HG02571 (cell line): ENCODE data around the gene ZC3H12C.

Experiments
- ATAC-seq: cut with Tn5 transposase; IDR thresholded peaks from one replicate; pipeline ENCODE4 v1.9.1; 2021; ENCODE audit warnings: mild to moderate bottlenecking, moderate library complexity; ENCODE audit not compliant: unreplicated experiment

The ZC3H12C gene

GRCh38 chr11:110096496-110096895 lies 3.3 kb downstream of the ZC3H12C start:
- ATAC-seq = no peak

GRCh38 chr11:110097459-110098012 lies 4.3 kb downstream of the ZC3H12C start:
- no peak for ATAC-seq

GRCh38 chr11:110098645-110099044 lies 5.5 kb downstream of the ZC3H12C start:
- peak; percentile 52 for ATAC-seq

GRCh38 chr11:110100476-110101240 lies 7.5 kb downstream of the ZC3H12C start:
- ATAC-seq = no peak

GRCh38 chr11:110106713-110107274 lies 13.6 kb downstream of the ZC3H12C start:
- no peak for ATAC-seq

GRCh38 chr11:110110854-110111253 lies 17.7 kb downstream of the ZC3H12C start:
- no peak for ATAC-seq

- ATAC-seq = no peak
These were observed 19.3 kb downstream of the ZC3H12C start for GRCh38 chr11:110112457-110112856.

GRCh38 chr11:110113505-110113904 lies 20.3 kb downstream of the ZC3H12C start:
- no peak for ATAC-seq

- ATAC-seq = no peak
These were observed 20.8 kb downstream of the ZC3H12C start for GRCh38 chr11:110113973-110114372.

GRCh38 chr11:110119317-110119716 lies 26.1 kb downstream of the ZC3H12C start:
- ATAC-seq = no peak

GRCh38 chr11:110121204-110121603 lies 28.0 kb downstream of the ZC3H12C start:
- ATAC-seq = no peak

- peak; percentile 50 for ATAC-seq
These were observed 29.8 kb downstream of the ZC3H12C start for GRCh38 chr11:110123003-110123402.

GRCh38 chr11:110124605-110125004 lies 31.4 kb downstream of the ZC3H12C start:
- no peak for ATAC-seq

- ATAC-seq = no peak
These were observed 32.4 kb downstream of the ZC3H12C start for GRCh38 chr11:110125632-110126031.

- ATAC-seq = no peak
These were observed 33.7 kb downstream of the ZC3H12C start for GRCh38 chr11:110126936-110127335.

GRCh38 chr11:110128161-110128560 lies 35.0 kb downstream of the ZC3H12C start:
- ATAC-seq = no peak

- no peak for ATAC-seq
These were observed 37.5 kb downstream of the ZC3H12C start for GRCh38 chr11:110130642-110131238.

GRCh38 chr11:110131386-110132123 lies 38.4 kb downstream of the ZC3H12C start:
- ATAC-seq = no peak

GRCh38 chr11:110133160-110133559 lies 40.0 kb downstream of the ZC3H12C start:
- ATAC-seq = no peak

- ATAC-seq = no peak
These were observed 40.9 kb downstream of the ZC3H12C start for GRCh38 chr11:110134110-110134509.

- ATAC-seq = no peak
These were observed 48.6 kb downstream of the ZC3H12C start for GRCh38 chr11:110141812-110142211.
